ENCODE results near the gene LRRC31. TPM values are rescaled to one million over a fixed set of nuclear protein-coding genes. Genes with fewer than 3 reads are reported as not detected.

LRRC31 gene
- total and polyA plus RNA-seq, 12 donors: not detected

GRCh38 chr3:169907944-169908343 is 38.2 kb upstream of the LRRC31 start:
- Histone ChIP-seq H3K27me3 (no peaks in the 10 kb centered on the region), H3K4me3 (no peak overlapping the region), H3K36me3 (no peaks in the 10 kb centered on the region), H3K4me1 (peaks cover 0 to 13% (median 5%) of the 10 kb centered on the region in 9 donors), H3K9me3 (no peaks in the 10 kb centered on the region), H3K27ac (no peak overlapping the region)
- no peak for DNase-seq
- intact Hi-C loops (cut with DNase I): no loop called here
- ATAC-seq: no peak
- no peak for TF ChIP-seq CTCF (IDR thresholded peaks at IDR 0.05)
- WGBS, 2 donors: 89 to 90% methylated on average over 4 of the region's 4 CpGs

GRCh38 chr3:169907476-169907875 is 37.7 kb upstream of the LRRC31 start:
- H3K27ac ChIP-seq: no peak overlapping the region
- peaks cover 0 to 4% (median under 1%) of the 10 kb centered on the region in 11 donors for H3K9me3 ChIP-seq
- ATAC-seq: no peak
- H3K27me3 ChIP-seq: no peaks in the 10 kb centered on the region
- DNase-seq: no peak
- no peaks in the 10 kb centered on the region for H3K36me3 ChIP-seq
- intact Hi-C loops (cut with DNase I): no loop called here
- no peak overlapping the region for H3K4me3 ChIP-seq
- no peak for TF ChIP-seq CTCF (IDR thresholded peaks at IDR 0.05)
- peaks cover 0 to 13% (median 5%) of the 10 kb centered on the region in 9 donors for H3K4me1 ChIP-seq

GRCh38 chr3:169905404-169905803 is 35.7 kb upstream of the LRRC31 start:
- intact Hi-C loops (cut with DNase I): no loop called here
- 75 to 90% methylated on average over 6 of the region's 6 CpGs for WGBS, 2 donors
- TF ChIP-seq CTCF (IDR thresholded peaks at IDR 0.05): no peak
- Histone ChIP-seq H3K27ac (no peak overlapping the region), H3K36me3 (no peaks in the 10 kb centered on the region), H3K4me1 (peaks cover 0 to 13% (median 5%) of the 10 kb centered on the region in 9 donors), H3K9me3 (peaks cover 0 to 25% (median 10%) of the 10 kb centered on the region in 11 donors), H3K4me3 (no peak overlapping the region), H3K27me3 (no peaks in the 10 kb centered on the region)
- no peak for ATAC-seq
- no peak for DNase-seq

- Histone ChIP-seq H3K4me3 (no peak overlapping the region), H3K36me3 (no peaks in the 10 kb centered on the region), H3K4me1 (peaks cover 0 to 10% (median 5%) of the 10 kb centered on the region in 9 donors), H3K9me3 (peaks cover 0 to 29% (median 11%) of the 10 kb centered on the region in 11 donors), H3K27ac (no peak overlapping the region), H3K27me3 (no peaks in the 10 kb centered on the region)
- no peak for ATAC-seq
- no peak for TF ChIP-seq CTCF (IDR thresholded peaks at IDR 0.05)
- intact Hi-C loops (cut with DNase I): no loop called here
- WGBS, 2 donors: 91% methylated on average over 1 of the region's 1 CpG
- DNase-seq: no peak
Observed at GRCh38 chr3:169901453-169901852, 31.7 kb upstream of the LRRC31 start.
